Activated naive CD8-positive, alpha-beta T cell treated with anti-CD3 and anti-CD28 coated beads, Interleukin-2, amount 50 U/mL, for 24 hours (primary cell): ENCODE measurements around the gene INSL3.

ENCODE experiments used
- ATAC-seq: fragments of 150-1000 bp; cut with Tn5 transposase; one replicate; pipeline ENCODE4 v1.10.0; 2021
- DNase-seq: peaks from one replicate; pipeline ENCODE4 v3.0.0; 2021
- H3K27ac Mint-ChIP-seq: one replicate; pipeline ENCODE4 v1.8.0; 2021; ENCODE audit warnings: mild to moderate bottlenecking, mixed read lengths
- H3K27me3 Mint-ChIP-seq: one replicate; pipeline ENCODE4 v1.8.0; 2021; ENCODE audit warnings: mixed read lengths
- H3K36me3 Mint-ChIP-seq: one replicate; pipeline ENCODE4 v1.8.0; 2021; ENCODE audit warnings: low read depth, mixed read lengths
- H3K4me1 Mint-ChIP-seq: one replicate; pipeline ENCODE4 v1.8.0; 2021; ENCODE audit warnings: mixed read lengths
- H3K4me3 Mint-ChIP-seq: one replicate; pipeline ENCODE4 v1.8.0; 2021; ENCODE audit warnings: mild to moderate bottlenecking, moderate library complexity, mixed read lengths
- H3K9me3 Mint-ChIP-seq: one replicate; pipeline ENCODE4 v1.8.0; 2021; ENCODE audit warnings: mixed read lengths

The INSL3 gene

DNA sequence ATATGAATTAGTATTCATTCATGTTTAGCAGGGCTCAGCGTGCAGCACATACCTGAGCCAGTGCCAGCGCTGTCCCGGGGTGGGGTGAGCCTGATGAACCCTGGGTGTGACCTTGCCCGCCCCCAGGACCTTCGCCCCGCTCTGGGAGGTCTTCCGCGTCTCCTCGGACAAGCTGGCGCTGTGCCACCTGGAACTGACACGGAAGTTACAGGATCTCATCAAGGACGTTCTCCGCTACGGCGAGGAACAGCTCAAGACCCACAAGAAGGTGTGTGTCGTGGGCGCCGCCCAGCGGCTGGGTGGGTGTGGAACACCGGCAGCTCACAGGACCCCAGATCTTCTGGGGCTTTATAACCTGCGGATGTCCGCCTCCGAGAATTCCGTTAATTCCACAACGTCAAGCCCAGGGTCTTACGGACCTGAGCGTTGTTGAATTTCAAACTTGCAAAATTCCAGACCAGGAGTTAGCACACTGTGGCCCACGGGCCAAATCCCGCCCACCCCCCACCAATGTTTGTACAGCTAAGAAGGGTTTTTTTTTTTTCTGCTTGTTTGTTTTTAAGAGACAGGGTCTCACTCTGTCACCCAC lies 54.7 kb downstream of the INSL3 start:
- H3K4me1 Mint-ChIP-seq = peaks cover 4% of the 10 kb centered on the region
- H3K27me3 Mint-ChIP-seq = no peaks in the 10 kb centered on the region
- DNase-seq = peak; percentile 59
- no peaks in the 10 kb centered on the region for H3K9me3 Mint-ChIP-seq
- no peak for ATAC-seq
- peaks cover 36% of the 10 kb centered on the region for H3K36me3 Mint-ChIP-seq
- H3K27ac Mint-ChIP-seq = no peak overlapping the region
- no peak overlapping the region for H3K4me3 Mint-ChIP-seq
